CD4-positive, alpha-beta T cell (primary cell): Measurements from ENCODE around the gene COBL. TPM values are rescaled to one million over a fixed set of nuclear protein-coding genes. Genes with fewer than 3 reads are reported as not detected.

Experiments used
- ATAC-seq: fragments of 200-7000 bp; cut with Tn5 transposase; one replicate; pipeline ENCODE4 v1.10.0; 2022; ENCODE audit warnings: mild to moderate bottlenecking; ENCODE audit not compliant: poor library complexity
- CTCF ChIA-PET: fragments of 350-600 bp; sonication (Branson Sonifier 250); formaldehyde crosslinking; loops from one replicate; lab custom pipeline; 2021; ENCODE audit warnings: antibody characterized with exemption, inconsistent platforms; lab: Charles Lee
- POLR2A ChIA-PET: fragments of 350-600 bp; sonication (Branson Sonifier 250); formaldehyde crosslinking; loops from one replicate; lab custom pipeline; 2021; ENCODE audit warnings: antibody characterized with exemption, inconsistent platforms; lab: Charles Lee
- DNase-seq, 14 experiments: peaks; one replicate each; pipeline ENCODE4 v3.0.0-alpha.2; 2013 to 2020; ENCODE audit warnings: mixed read lengths in 2 of 14
- H3K27ac ChIP-seq, 2 donors: one replicate each; pipeline versions ENCODE4 v1.5.1 to v1.7.0; 2013; ENCODE audit warnings: low read length in 2 of 2, low read depth in 1 of 2, mild to moderate bottlenecking in 1 of 2
- H3K27me3 ChIP-seq, 2 experiments: 1 replicate in 1 of 2; 2 replicates in 1 of 2; pipeline versions ENCODE4 v1.6.1 to v1.7.0; 2013; ENCODE audit warnings: low read length in 2 of 2, control low read depth in 1 of 2, mild to moderate bottlenecking in 1 of 2, moderate library complexity in 1 of 2; ENCODE audit not compliant: insufficient read depth in 2 of 2, control insufficient read depth in 1 of 2
- H3K36me3 ChIP-seq: one replicate; pipeline ENCODE4 v1.6.1; 2013; ENCODE audit warnings: low read length, control low read depth; ENCODE audit not compliant: insufficient read depth
- H3K4me1 ChIP-seq: one replicate; pipeline ENCODE4 v1.6.1; 2013; ENCODE audit warnings: low read length, control low read depth; ENCODE audit not compliant: insufficient read depth
- H3K4me3 ChIP-seq: one replicate; pipeline ENCODE4 v1.5.1; 2013; ENCODE audit warnings: mild to moderate bottlenecking, low read length, moderate library complexity
- H3K9me3 ChIP-seq, 2 experiments: 1 replicate in 1 of 2; 2 replicates in 1 of 2; pipeline versions ENCODE4 v1.6.1 to v1.7.0; 2013; ENCODE audit warnings: low read length in 2 of 2, mild to moderate bottlenecking in 2 of 2, control low read depth in 1 of 2, moderate library complexity in 1 of 2; ENCODE audit not compliant: control insufficient read depth in 1 of 2, insufficient read depth in 1 of 2
- H3K27ac Mint-ChIP-seq: one replicate; pipeline ENCODE4 v1.8.0; 2020; ENCODE audit warnings: mixed read lengths
- H3K27me3 Mint-ChIP-seq: one replicate; pipeline ENCODE4 v1.8.0; 2021; ENCODE audit warnings: mixed read lengths
- H3K36me3 Mint-ChIP-seq: one replicate; pipeline ENCODE4 v1.8.0; 2021; ENCODE audit warnings: low read depth, mixed read lengths
- H3K4me1 Mint-ChIP-seq: one replicate; pipeline ENCODE4 v1.8.0; 2021; ENCODE audit warnings: low read depth, mixed read lengths
- H3K4me3 Mint-ChIP-seq: one replicate; pipeline ENCODE4 v1.8.0; 2020; ENCODE audit warnings: mild to moderate bottlenecking, mixed read lengths
- H3K9me3 Mint-ChIP-seq: one replicate; pipeline ENCODE4 v1.8.0; 2020; ENCODE audit warnings: mixed read lengths
- intact Hi-C, 2 experiments: fragments of 100-400 bp; cut with DNase I in 1 of 2; cut with micrococcal nuclease in 1 of 2; formaldehyde crosslinking; loops; one replicate each; pipeline versions ENCODE4 v1.15.1 to v1.9.0; 2023 to 2025; cut with DNase I, micrococcal nuclease
- total RNA-seq, 174 experiments: library from RNA in 2 of 174; stranded (reverse) in 2 of 174; gene quantifications; one replicate each; pipeline ENCODE4 v1.2.3 and lab custom pipeline; 2021 to 2026
- TF ChIP-seq, protein P1 (sequence below): fragments of 200-600 bp; IDR thresholded peaks from one replicate; pipeline ENCODE4 v1.8.0; 2022; ENCODE audit warnings: antibody characterized with exemption, mild to moderate bottlenecking

COBL gene
- total RNA-seq, 2 experiments from 2014 or later, result not detected

DNA sequence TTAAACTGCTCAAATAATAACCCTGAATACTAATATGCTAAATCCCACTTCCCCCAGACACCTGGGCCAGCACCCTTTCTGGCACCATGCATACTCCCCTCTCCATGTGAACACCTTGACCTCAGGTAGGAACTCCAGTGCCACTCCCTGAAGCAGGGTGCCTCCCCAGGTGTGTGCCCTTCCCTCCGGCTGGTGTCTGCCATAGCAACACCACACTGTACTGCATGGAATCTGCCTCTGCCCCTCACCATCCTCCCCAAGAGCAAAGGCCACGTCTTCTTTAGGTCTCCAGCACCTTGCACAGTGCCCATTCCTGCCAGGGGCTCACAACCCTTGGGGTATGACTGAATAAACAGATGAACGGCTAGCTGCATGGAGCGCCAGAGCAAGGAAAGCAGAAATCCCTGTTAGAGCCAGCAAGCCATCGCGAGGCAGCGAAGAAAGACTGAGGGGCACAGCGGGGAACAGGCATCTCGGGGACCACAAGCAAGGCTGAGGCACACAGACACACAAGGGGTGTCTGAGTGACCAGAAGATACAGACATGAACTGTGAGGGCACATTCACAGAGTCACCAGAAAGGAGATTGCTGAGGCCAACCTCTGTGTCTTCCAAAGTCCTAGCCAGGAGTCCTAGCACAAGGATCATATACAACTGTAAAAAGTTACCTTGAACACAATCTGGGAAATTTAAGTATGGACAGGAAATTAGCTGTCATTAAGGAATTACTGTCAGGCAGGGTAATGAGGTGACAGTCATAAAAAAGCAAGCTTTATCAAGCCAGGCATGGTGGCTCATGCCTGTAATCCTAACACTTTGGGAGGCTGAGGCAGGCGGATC, 25.7 kb downstream of the COBL start:
- Mint-ChIP-seq H3K27ac (no peak overlapping the region), H3K4me1 (no peaks in the 10 kb centered on the region), H3K27me3 (no peaks in the 10 kb centered on the region), H3K4me3 (no peak overlapping the region), H3K36me3 (no peaks in the 10 kb centered on the region), H3K9me3 (no peaks in the 10 kb centered on the region)
- DNase-seq (no peak), ATAC-seq (no peak)
- Histone ChIP-seq H3K4me3 (no peak overlapping the region), H3K27ac (no peak overlapping the region), H3K4me1 (no peaks in the 10 kb centered on the region), H3K9me3 (no peaks in the 10 kb centered on the region), H3K36me3 (no peaks in the 10 kb centered on the region), H3K27me3 (no peaks in the 10 kb centered on the region)
- TF ChIP-seq, protein P1, sequence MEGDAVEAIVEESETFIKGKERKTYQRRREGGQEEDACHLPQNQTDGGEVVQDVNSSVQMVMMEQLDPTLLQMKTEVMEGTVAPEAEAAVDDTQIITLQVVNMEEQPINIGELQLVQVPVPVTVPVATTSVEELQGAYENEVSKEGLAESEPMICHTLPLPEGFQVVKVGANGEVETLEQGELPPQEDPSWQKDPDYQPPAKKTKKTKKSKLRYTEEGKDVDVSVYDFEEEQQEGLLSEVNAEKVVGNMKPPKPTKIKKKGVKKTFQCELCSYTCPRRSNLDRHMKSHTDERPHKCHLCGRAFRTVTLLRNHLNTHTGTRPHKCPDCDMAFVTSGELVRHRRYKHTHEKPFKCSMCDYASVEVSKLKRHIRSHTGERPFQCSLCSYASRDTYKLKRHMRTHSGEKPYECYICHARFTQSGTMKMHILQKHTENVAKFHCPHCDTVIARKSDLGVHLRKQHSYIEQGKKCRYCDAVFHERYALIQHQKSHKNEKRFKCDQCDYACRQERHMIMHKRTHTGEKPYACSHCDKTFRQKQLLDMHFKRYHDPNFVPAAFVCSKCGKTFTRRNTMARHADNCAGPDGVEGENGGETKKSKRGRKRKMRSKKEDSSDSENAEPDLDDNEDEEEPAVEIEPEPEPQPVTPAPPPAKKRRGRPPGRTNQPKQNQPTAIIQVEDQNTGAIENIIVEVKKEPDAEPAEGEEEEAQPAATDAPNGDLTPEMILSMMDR, result no peak
- ChIA-PET CTCF (no interaction called here), POLR2A (no interaction called here)
- intact Hi-C loops, result no loop called here

- Histone ChIP-seq H3K36me3 (no peaks in the 10 kb centered on the region), H3K4me3 (no peak overlapping the region), H3K4me1 (no peaks in the 10 kb centered on the region), H3K27ac (no peak overlapping the region), H3K9me3 (no peaks in the 10 kb centered on the region), H3K27me3 (no peaks in the 10 kb centered on the region)
- Mint-ChIP-seq H3K27ac (no peak overlapping the region), H3K4me1 (no peaks in the 10 kb centered on the region), H3K27me3 (no peaks in the 10 kb centered on the region), H3K4me3 (no peak overlapping the region), H3K36me3 (no peaks in the 10 kb centered on the region), H3K9me3 (no peaks in the 10 kb centered on the region)
- no peak for DNase-seq
- CTCF ChIA-PET, result no interaction called here
- POLR2A ChIA-PET, result no interaction called here
- TF ChIP-seq, protein P1, result no peak
- ATAC-seq, result no peak
- intact Hi-C loops, result no loop called here
Measured at GRCh38 chr7:51290304-51290637, 26.3 kb downstream of the COBL start.

GRCh38 chr7:51289623-51290303, 26.8 kb downstream of the COBL start:
- no peak overlapping the region for H3K4me3 Mint-ChIP-seq
- POLR2A ChIA-PET, result no interaction called here
- no peak for DNase-seq
- H3K27ac Mint-ChIP-seq, result no peak overlapping the region
- Histone ChIP-seq H3K4me3 (no peak overlapping the region), H3K9me3 (peaks cover 0 to 4% of the 10 kb centered on the region in 2 experiments), H3K36me3 (no peaks in the 10 kb centered on the region), H3K27me3 (no peaks in the 10 kb centered on the region), H3K4me1 (no peaks in the 10 kb centered on the region), H3K27ac (no peak overlapping the region)
- CTCF ChIA-PET, result no interaction called here
- no peaks in the 10 kb centered on the region for H3K4me1 Mint-ChIP-seq
- TF ChIP-seq, protein P1, result no peak
- no peak for ATAC-seq
- H3K27me3 Mint-ChIP-seq, result no peaks in the 10 kb centered on the region
- H3K9me3 Mint-ChIP-seq, result no peaks in the 10 kb centered on the region
- intact Hi-C loops, result no loop called here
- H3K36me3 Mint-ChIP-seq, result no peaks in the 10 kb centered on the region
